BLaER1 treated with 17β-estradiol and CSF1 and Interleukin-3, amounts not matched to agents 10 nM and 100 nM (cell line): ENCODE measurements around the gene OSBPL2.

Source experiments
- H3K27ac ChIP-seq, 11 experiments: shearing (Covaris generic); formaldehyde crosslinking; 2 replicates each; pipeline ENCODE4 v1.8.1; 2022
- H3K27me3 ChIP-seq, 11 experiments: shearing (Covaris generic); formaldehyde crosslinking; 2 replicates each; pipeline ENCODE4 v1.8.1; 2022
- H3K36me3 ChIP-seq, 11 experiments: shearing (Covaris generic); formaldehyde crosslinking; 2 replicates each; pipeline ENCODE4 v1.8.1; 2022
- H3K4me1 ChIP-seq, 10 experiments: shearing (Covaris generic); formaldehyde crosslinking; 2 replicates each; pipeline ENCODE4 v1.8.1; 2022
- H3K4me2 ChIP-seq, 11 experiments: shearing (Covaris generic); formaldehyde crosslinking; 2 replicates each; pipeline ENCODE4 v1.8.1; 2022
- H3K4me3 ChIP-seq, 10 experiments: shearing (Covaris generic); formaldehyde crosslinking; 2 replicates each; pipeline ENCODE4 v1.8.1; 2022
- H3K9ac ChIP-seq, 11 experiments: shearing (Covaris generic); formaldehyde crosslinking; 2 replicates each; pipeline ENCODE4 v1.8.1; 2022
- H3K9me3 ChIP-seq, 11 experiments: shearing (Covaris generic); formaldehyde crosslinking; replicated peaks in 1 of 11; 2 replicates each; pipeline ENCODE4 v1.8.1; 2022
- H4K20me1 ChIP-seq, 11 experiments: shearing (Covaris generic); formaldehyde crosslinking; 2 replicates each; pipeline ENCODE4 v1.8.1; 2022
- Cebpa-rat ChIP-seq, 11 experiments: shearing (Covaris generic); IDR thresholded peaks; 2 replicates each; pipeline ENCODE4 v1.8.1; 2022

Gene OSBPL2

GRCh38 chr20:62237801-62238568 lies at the start of gene OSBPL2:
TSS of gene OSBPL2 (plus strand) at chr20:62238521. CDS start at chr20:62256185, 17,664 bp downstream.
- Histone ChIP-seq H3K9ac (peak within 1 kb of the TSS; percentile 61 to 86 (median 76)), H3K4me2 (peak within 1 kb of the TSS; percentile 86 to 97 (median 93)), H4K20me1 (peaks cover 32 to 52% (median 39%) of the 10 kb centered on the region in 11 experiments), H3K36me3 (peaks cover 0 to 24% (median 9%) of the 10 kb centered on the region in 11 experiments; a peak in 12 of 22 replicates), H3K9me3 (peaks cover 0 to 8% (median 5%) of the 10 kb centered on the region in 11 experiments; a peak in 7 of 22 replicates), H3K27me3 (no peaks in the 10 kb centered on the region), H3K27ac (peak within 1 kb of the TSS; percentile 17 to 69 (median 51); a peak in 15 of 22 replicates), H3K4me3 (peak within 1 kb of the TSS; percentile 58 to 77 (median 69)), H3K4me1 (peaks cover 27 to 55% (median 49%) of the 10 kb centered on the region in 10 experiments)
- no peak for TF ChIP-seq Cebpa-rat (IDR thresholded peaks at IDR 0.05)

GRCh38 chr20:62190639-62191411 lies 47.5 kb upstream of the OSBPL2 start:
- H3K4me2 ChIP-seq: peak overlapping the region in 9 of 11 experiments; percentile 43 to 82 (median 72); a peak in 17 of 22 replicates
- peaks cover 41 to 98% (median 91%) of the 10 kb centered on the region in 11 experiments for H4K20me1 ChIP-seq
- peaks cover 17 to 48% (median 37%) of the 10 kb centered on the region in 11 experiments; a peak in 21 of 22 replicates for H3K36me3 ChIP-seq
- H3K9me3 ChIP-seq: no peaks in the 10 kb centered on the region
- H3K9ac ChIP-seq: peak overlapping the region in 7 of 11 experiments; percentile 6 to 37 (median 23); a peak in 7 of 22 replicates
- H3K27ac ChIP-seq: no peak overlapping the region
- H3K4me3 ChIP-seq: no peak overlapping the region
- peaks cover 36 to 76% (median 65%) of the 10 kb centered on the region in 10 experiments for H3K4me1 ChIP-seq
- TF ChIP-seq Cebpa-rat (IDR thresholded peaks at IDR 0.05): no peak
- no peaks in the 10 kb centered on the region for H3K27me3 ChIP-seq

GRCh38 chr20:62191781-62192559 lies 46.4 kb upstream of the OSBPL2 start:
- peaks cover 25 to 77% (median 66%) of the 10 kb centered on the region in 10 experiments for H3K4me1 ChIP-seq
- peaks cover 41 to 95% (median 86%) of the 10 kb centered on the region in 11 experiments for H4K20me1 ChIP-seq
- H3K4me3 ChIP-seq: no peak overlapping the region
- no peak for TF ChIP-seq Cebpa-rat (IDR thresholded peaks at IDR 0.05)
- H3K36me3 ChIP-seq: peaks cover 17 to 60% (median 40%) of the 10 kb centered on the region in 11 experiments; a peak in 21 of 22 replicates
- no peaks in the 10 kb centered on the region for H3K9me3 ChIP-seq
- H3K27ac ChIP-seq: peak overlapping the region in 3 of 11 experiments; percentile 7 to 41 (median 14); a peak in 3 of 22 replicates
- H3K4me2 ChIP-seq: peak overlapping the region in 10 of 11 experiments; percentile 7 to 82 (median 72); a peak in 19 of 22 replicates
- H3K9ac ChIP-seq: peak overlapping the region in 9 of 11 experiments; percentile 6 to 32 (median 12); a peak in 13 of 22 replicates
- H3K27me3 ChIP-seq: no peaks in the 10 kb centered on the region

- Histone ChIP-seq H3K4me3 (no peak overlapping the region), H3K4me2 (peak overlapping the region in 9 of 11 experiments; percentile 43 to 82 (median 72); a peak in 17 of 22 replicates), H3K27ac (peak overlapping the region in 3 of 11 experiments; percentile 7 to 41 (median 14); a peak in 2 of 22 replicates), H3K27me3 (no peaks in the 10 kb centered on the region), H3K4me1 (peaks cover 19 to 77% (median 67%) of the 10 kb centered on the region in 10 experiments), H3K36me3 (peaks cover 19 to 66% (median 47%) of the 10 kb centered on the region in 11 experiments), H3K9ac (peak overlapping the region in 9 of 11 experiments; percentile 1 to 24 (median 11); a peak in 10 of 22 replicates), H4K20me1 (peaks cover 41 to 89% (median 79%) of the 10 kb centered on the region in 11 experiments), H3K9me3 (no peaks in the 10 kb centered on the region)
- TF ChIP-seq Cebpa-rat (IDR thresholded peaks at IDR 0.05): no peak
Measured at GRCh38 chr20:62192635-62193034, 45.7 kb upstream of the OSBPL2 start.

- H3K27ac ChIP-seq: peak overlapping the region in 1 of 11 experiments; percentile 8; a peak in 1 of 22 replicates
- H3K36me3 ChIP-seq: peaks cover 26 to 73% (median 54%) of the 10 kb centered on the region in 11 experiments
Measured at GRCh38 chr20:62193079-62194025, 45.0 kb upstream of the OSBPL2 start.

GRCh38 chr20:62195075-62195405 lies 43.3 kb upstream of the OSBPL2 start:
- no peaks in the 10 kb centered on the region for H3K27me3 ChIP-seq
- H3K4me1 ChIP-seq: peaks cover 14 to 92% (median 72%) of the 10 kb centered on the region in 10 experiments
- H4K20me1 ChIP-seq: peaks cover 37 to 74% (median 62%) of the 10 kb centered on the region in 11 experiments
- no peaks in the 10 kb centered on the region for H3K9me3 ChIP-seq
- peak overlapping the region; percentile 66 to 92 (median 78) for H3K4me2 ChIP-seq
- no peak overlapping the region for H3K4me3 ChIP-seq
- peaks cover 29 to 76% (median 52%) of the 10 kb centered on the region in 11 experiments for H3K36me3 ChIP-seq
- H3K9ac ChIP-seq: peak overlapping the region in 9 of 11 experiments; percentile 6 to 58 (median 33); a peak in 12 of 22 replicates
- peak overlapping the region in 5 of 11 experiments; percentile 23 to 52 (median 33); a peak in 7 of 22 replicates for H3K27ac ChIP-seq
- no peak for TF ChIP-seq Cebpa-rat (IDR thresholded peaks at IDR 0.05)

More at GRCh38 chr20:62193079-62194025, 45.0 kb upstream of the OSBPL2 start:
- peaks cover 41 to 84% (median 72%) of the 10 kb centered on the region in 11 experiments for H4K20me1 ChIP-seq
- peak overlapping the region in 6 of 11 experiments; percentile 71 to 82 (median 74); a peak in 9 of 22 replicates for H3K4me2 ChIP-seq
- TF ChIP-seq Cebpa-rat (IDR thresholded peaks at IDR 0.05): no peak
- H3K9ac ChIP-seq: peak overlapping the region in 3 of 11 experiments; percentile 2 to 18 (median 15); a peak in 4 of 22 replicates
- H3K4me1 ChIP-seq: peaks cover 14 to 80% (median 68%) of the 10 kb centered on the region in 10 experiments
- no peak overlapping the region for H3K4me3 ChIP-seq
- no peaks in the 10 kb centered on the region for H3K9me3 ChIP-seq
- H3K27me3 ChIP-seq: no peaks in the 10 kb centered on the region

- Histone ChIP-seq H3K4me2 (peak overlapping the region in 8 of 11 experiments; percentile 67 to 92 (median 80); a peak in 16 of 22 replicates), H4K20me1 (peaks cover 35 to 73% (median 55%) of the 10 kb centered on the region in 11 experiments), H3K36me3 (peaks cover 30 to 76% (median 52%) of the 10 kb centered on the region in 11 experiments), H3K27ac (peak overlapping the region in 4 of 11 experiments; percentile 2 to 52 (median 38); a peak in 4 of 22 replicates), H3K9me3 (no peaks in the 10 kb centered on the region), H3K4me1 (peaks cover 21 to 95% (median 75%) of the 10 kb centered on the region in 10 experiments), H3K27me3 (no peaks in the 10 kb centered on the region), H3K4me3 (no peak overlapping the region), H3K9ac (peak overlapping the region in 2 of 11 experiments; percentile 22 to 28; a peak in 2 of 22 replicates)
- TF ChIP-seq Cebpa-rat (IDR thresholded peaks at IDR 0.05): no peak
Measured at GRCh38 chr20:62195736-62196135, 42.6 kb upstream of the OSBPL2 start.
